Left ventricle myocardium inferior (tissue), 1 donor: ENCODE data around the gene TANGO6. TPM values are rescaled to one million over a fixed set of nuclear protein-coding genes. Genes with fewer than 3 reads are reported as not detected.

Experiments
- DNase-seq: peaks from one replicate; pipeline ENCODE4 v3.0.0-alpha.2; 2020
- H3K27ac ChIP-seq: fragments of 200-600 bp; replicated peaks from 2 replicates; pipeline ENCODE4 v1.8.0; 2021
- H3K27me3 ChIP-seq: fragments of 200-600 bp; 2 replicates; pipeline ENCODE4 v1.8.0; 2021; ENCODE audit warnings: low read depth
- H3K36me3 ChIP-seq: fragments of 200-600 bp; 2 replicates; pipeline ENCODE4 v1.8.0; 2021
- H3K4me1 ChIP-seq: fragments of 200-600 bp; 2 replicates; pipeline ENCODE4 v1.8.0; 2021
- H3K4me3 ChIP-seq: fragments of 200-600 bp; 2 replicates; pipeline ENCODE4 v1.8.0; 2021; ENCODE audit warnings: mild to moderate bottlenecking, moderate library complexity
- H3K9me3 ChIP-seq: fragments of 200-600 bp; replicated peaks from 2 replicates; pipeline ENCODE4 v1.8.0; 2021
- CTCF ChIP-seq: fragments of 200-600 bp; IDR thresholded peaks from 2 replicates; pipeline ENCODE4 v1.8.0; 2021; ENCODE audit warnings: antibody characterized with exemption, mild to moderate bottlenecking, borderline replicate concordance
- intact Hi-C: fragments of 100-400 bp; cut with micrococcal nuclease; formaldehyde crosslinking; loops from one replicate; pipeline ENCODE4 v1.11.0; 2022
- total RNA-seq: library from RNA; stranded (reverse); fragmentation: NEBNext Ultra II Directional; extraction: Animal tissue kit (Norgen Biotek cat#: 25700); gene quantifications from one replicate; pipeline ENCODE4 v1.2.1, GENCODE V29; 2021
- donor health status: DM: no; HTN: yes; CAD: no; lungs with severe emphysema.

The TANGO6 gene
- total RNA-seq, 1 donor from 2014 or later: 10.5 TPM

- Histone ChIP-seq H3K27ac (no peak overlapping the region), H3K4me3 (no peak overlapping the region), H3K4me1 (no peaks in the 10 kb centered on the region), H3K27me3 (no peaks in the 10 kb centered on the region), H3K36me3 (peaks cover 50% of the 10 kb centered on the region), H3K9me3 (no peaks in the 10 kb centered on the region)
- intact Hi-C loops: no loop called here
- no peak for DNase-seq
- TF ChIP-seq CTCF: no peak
Measured at GRCh38 chr16:68883685-68884084, 40.4 kb downstream of the TANGO6 start.

- H3K4me3 ChIP-seq: no peak overlapping the region
- TF ChIP-seq CTCF: no peak
- H3K9me3 ChIP-seq: no peaks in the 10 kb centered on the region
- intact Hi-C loops: no loop called here
- DNase-seq: no peak
- peaks cover 43% of the 10 kb centered on the region for H3K36me3 ChIP-seq
- no peaks in the 10 kb centered on the region for H3K27me3 ChIP-seq
- no peak overlapping the region for H3K27ac ChIP-seq
- H3K4me1 ChIP-seq: no peaks in the 10 kb centered on the region
Measured at GRCh38 chr16:68884401-68884800, 41.1 kb downstream of the TANGO6 start.

DNA sequence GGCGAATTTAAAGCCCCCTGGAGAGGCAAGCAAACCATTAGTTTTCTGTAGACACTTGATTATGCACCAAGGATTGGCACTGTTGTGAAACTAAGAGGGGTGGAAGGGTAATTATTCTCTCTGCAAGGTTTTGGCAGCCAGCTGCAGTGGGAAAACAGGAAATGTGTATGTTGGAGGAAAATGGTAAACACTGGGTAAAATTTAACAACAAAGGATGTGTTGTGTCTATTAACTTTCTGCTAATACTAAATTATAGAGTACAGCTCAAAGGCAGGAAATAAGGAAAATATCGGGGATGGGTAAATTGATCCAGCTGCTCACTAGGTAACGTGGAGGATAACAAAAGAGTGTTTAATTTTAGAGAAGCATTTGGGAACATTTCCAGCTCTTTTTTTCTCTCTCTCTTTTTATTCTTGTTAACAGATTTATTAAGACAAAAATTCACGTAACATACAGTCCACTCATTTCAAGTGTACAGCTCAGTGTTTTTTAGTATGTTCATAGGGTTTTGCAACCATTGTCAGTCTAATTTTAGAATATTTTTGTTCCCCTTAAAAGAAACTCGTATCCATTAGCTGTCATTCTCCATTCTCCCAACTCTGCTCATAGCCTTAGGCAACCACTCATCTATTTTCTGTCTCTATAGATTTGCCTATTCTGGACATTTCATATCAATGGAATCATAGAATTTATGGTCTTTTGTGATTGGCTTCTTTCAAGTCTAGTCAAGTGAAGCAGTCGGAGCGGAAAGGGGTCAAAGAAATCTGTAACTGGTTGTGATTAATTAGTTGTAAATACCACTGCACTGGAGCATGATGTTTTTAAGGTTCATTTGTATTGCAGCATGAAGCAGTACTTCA lies 41.8 kb downstream of the TANGO6 start:
- Histone ChIP-seq H3K9me3 (no peaks in the 10 kb centered on the region), H3K27me3 (no peaks in the 10 kb centered on the region), H3K27ac (no peak overlapping the region), H3K4me1 (no peaks in the 10 kb centered on the region), H3K36me3 (peaks cover 36% of the 10 kb centered on the region), H3K4me3 (no peak overlapping the region)
- intact Hi-C loops: no loop called here
- TF ChIP-seq CTCF: no peak
- no peak for DNase-seq

GRCh38 chr16:68887107-68887506 lies 43.8 kb downstream of the TANGO6 start:
- no peaks in the 10 kb centered on the region for H3K4me1 ChIP-seq
- intact Hi-C loops: no loop called here
- no peak for DNase-seq
- H3K36me3 ChIP-seq: peaks cover 17% of the 10 kb centered on the region
- H3K27me3 ChIP-seq: no peaks in the 10 kb centered on the region
- H3K9me3 ChIP-seq: no peaks in the 10 kb centered on the region
- no peak for TF ChIP-seq CTCF
- no peak overlapping the region for H3K4me3 ChIP-seq
- H3K27ac ChIP-seq: no peak overlapping the region

DNA sequence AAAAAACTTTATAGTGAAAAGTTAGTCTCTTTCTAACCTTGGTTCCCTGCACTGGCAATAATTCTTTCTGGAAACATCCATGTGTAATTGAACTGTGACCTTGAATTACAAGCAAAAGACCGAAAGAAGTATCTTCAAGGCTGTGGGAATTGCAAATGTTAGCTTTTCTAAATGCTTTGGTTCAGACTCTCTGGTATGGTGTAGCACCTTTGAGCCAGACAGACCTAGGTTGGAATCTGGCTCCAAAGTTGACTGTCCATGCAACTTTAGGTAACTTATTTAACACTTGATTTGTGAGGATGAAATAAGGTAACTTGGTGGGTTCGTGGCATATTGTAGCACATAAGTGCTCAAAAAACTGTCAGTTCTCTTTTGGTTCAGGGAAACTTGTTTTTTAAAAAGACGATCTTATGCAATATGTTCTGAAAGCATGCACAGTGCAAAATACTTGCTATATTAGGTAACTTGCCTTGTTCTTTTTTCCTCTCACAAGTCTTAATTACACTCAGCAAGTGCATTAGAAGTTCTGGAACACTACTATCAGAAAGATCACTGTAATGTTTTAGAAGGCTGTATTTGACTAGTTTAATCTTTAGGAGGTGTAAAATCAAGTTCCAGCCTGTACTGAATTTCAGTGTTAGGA lies 46.3 kb downstream of the TANGO6 start:
- intact Hi-C loops: no loop called here
- H3K27ac ChIP-seq: no peak overlapping the region
- no peak for DNase-seq
- no peaks in the 10 kb centered on the region for H3K27me3 ChIP-seq
- H3K4me3 ChIP-seq: no peak overlapping the region
- TF ChIP-seq CTCF: no peak
- H3K36me3 ChIP-seq: no peaks in the 10 kb centered on the region
- H3K4me1 ChIP-seq: no peaks in the 10 kb centered on the region
- no peaks in the 10 kb centered on the region for H3K9me3 ChIP-seq
